ENCODE data around the gene MYMX. TPM values are rescaled to one million over a fixed set of nuclear protein-coding genes. Genes with fewer than 3 reads are reported as not detected.

Gene MYMX
- total RNA-seq, 2 experiments from 2014 or later: not detected

DNA sequence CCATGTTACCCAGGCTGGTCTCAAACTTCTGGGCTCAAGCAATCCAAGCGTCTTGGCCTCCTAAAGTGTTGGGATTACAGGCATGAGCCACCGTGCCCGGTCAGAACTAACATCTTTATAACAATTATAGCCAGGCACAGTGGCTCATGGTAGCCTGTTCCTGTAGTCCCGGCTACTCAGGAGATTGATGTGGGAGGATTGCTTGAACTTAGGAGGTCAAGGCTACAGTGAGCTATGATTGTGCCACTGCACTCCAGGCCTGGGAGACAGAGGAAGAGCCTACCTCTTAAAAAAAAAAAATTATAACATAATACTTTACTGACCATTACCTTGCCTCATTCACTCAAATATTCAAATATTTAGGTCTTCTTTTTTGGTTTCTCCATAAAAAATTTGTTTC lies 16.8 kb upstream of the MYMX start:
- Mint-ChIP-seq H3K9me3 (no peaks in the 10 kb centered on the region), H3K4me3 (no peak overlapping the region), H3K27ac (no peak overlapping the region), H3K36me3 (ENCODE audit: low read depth) (no peaks in the 10 kb centered on the region), H3K4me1 (ENCODE audit: low read depth) (no peaks in the 10 kb centered on the region), H3K27me3 (peaks cover 2% of the 10 kb centered on the region)
- TF ChIP-seq, protein P1, sequence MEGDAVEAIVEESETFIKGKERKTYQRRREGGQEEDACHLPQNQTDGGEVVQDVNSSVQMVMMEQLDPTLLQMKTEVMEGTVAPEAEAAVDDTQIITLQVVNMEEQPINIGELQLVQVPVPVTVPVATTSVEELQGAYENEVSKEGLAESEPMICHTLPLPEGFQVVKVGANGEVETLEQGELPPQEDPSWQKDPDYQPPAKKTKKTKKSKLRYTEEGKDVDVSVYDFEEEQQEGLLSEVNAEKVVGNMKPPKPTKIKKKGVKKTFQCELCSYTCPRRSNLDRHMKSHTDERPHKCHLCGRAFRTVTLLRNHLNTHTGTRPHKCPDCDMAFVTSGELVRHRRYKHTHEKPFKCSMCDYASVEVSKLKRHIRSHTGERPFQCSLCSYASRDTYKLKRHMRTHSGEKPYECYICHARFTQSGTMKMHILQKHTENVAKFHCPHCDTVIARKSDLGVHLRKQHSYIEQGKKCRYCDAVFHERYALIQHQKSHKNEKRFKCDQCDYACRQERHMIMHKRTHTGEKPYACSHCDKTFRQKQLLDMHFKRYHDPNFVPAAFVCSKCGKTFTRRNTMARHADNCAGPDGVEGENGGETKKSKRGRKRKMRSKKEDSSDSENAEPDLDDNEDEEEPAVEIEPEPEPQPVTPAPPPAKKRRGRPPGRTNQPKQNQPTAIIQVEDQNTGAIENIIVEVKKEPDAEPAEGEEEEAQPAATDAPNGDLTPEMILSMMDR (IDR thresholded peaks at IDR 0.05): no peak
- CTCF ChIA-PET: no interaction called here
- no peak for DNase-seq
- ATAC-seq: no peak
- POLR2A ChIA-PET: no interaction called here
- intact Hi-C loops (cut with micrococcal nuclease): no loop called here

DNA sequence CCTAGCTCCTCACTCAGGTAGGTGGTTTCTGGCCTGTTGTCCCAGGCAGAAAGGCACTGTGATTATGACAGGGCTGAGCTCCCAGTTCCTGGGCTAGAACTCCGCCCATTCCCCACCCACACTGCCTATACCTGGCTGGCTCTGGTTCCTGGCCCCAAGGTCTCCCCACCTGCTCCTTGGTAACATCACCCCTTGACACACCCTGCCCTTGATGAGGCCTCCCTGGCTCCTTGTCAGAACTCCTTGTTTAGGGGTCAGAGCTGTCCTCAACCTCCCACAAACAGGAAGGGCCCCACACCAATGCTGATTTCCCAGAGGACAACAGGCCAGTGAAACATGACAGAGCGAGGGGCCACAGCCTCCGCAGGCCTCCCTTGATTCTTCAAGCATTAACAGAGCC lies 15.5 kb upstream of the MYMX start:
- H3K4me3 Mint-ChIP-seq: no peak overlapping the region
- no peak for DNase-seq
- H3K4me1 Mint-ChIP-seq (ENCODE audit: low read depth): no peaks in the 10 kb centered on the region
- no peak overlapping the region for H3K27ac Mint-ChIP-seq
- CTCF ChIA-PET: no interaction called here
- no peak for ATAC-seq
- H3K27me3 Mint-ChIP-seq: peaks cover 2% of the 10 kb centered on the region
- TF ChIP-seq, protein P1 (IDR thresholded peaks at IDR 0.05): no peak
- H3K9me3 Mint-ChIP-seq: no peaks in the 10 kb centered on the region
- intact Hi-C loops (cut with micrococcal nuclease): no loop called here
- no peaks in the 10 kb centered on the region for H3K36me3 Mint-ChIP-seq (ENCODE audit: low read depth)
- POLR2A ChIA-PET: interaction anchor here (1.6 kb wide), 1 partner anchor 28 kb away, joined by 3 read pairs; no protein-coding TSS in a partner anchor

DNA sequence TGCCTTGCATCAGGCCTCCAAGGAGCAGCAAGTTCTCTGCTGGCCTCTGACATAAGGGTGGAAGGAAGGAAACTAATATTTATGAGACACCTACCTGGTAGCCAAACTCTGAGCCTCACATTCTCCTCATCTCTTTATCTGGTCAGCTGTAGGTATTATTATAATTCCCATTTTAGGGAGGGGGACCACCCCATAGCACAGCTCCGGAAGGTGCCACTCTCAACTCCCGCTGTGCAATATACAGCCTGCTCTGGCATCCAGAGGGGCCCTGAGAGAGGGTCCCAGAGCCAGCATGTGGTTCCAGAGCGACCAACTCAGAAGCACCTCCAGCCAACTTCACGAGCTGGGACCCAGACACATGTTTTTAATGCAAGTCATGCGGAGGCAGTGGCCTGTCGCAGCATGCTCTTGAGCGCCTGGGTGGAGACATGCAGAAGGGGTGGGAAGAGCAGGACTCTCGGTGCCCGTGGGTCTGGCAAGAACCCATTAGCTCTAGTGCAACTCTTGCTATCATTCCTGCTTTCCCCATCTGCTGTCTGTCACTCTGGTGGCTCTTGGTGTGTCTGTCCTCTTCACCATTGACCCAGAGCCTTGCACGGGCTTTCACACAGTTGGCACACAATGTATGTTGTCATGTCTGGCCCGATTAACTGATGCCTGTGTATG lies 15.0 kb upstream of the MYMX start:
- Mint-ChIP-seq H3K27me3 (peaks cover 2% of the 10 kb centered on the region), H3K4me1 (ENCODE audit: low read depth) (no peaks in the 10 kb centered on the region), H3K4me3 (no peak overlapping the region), H3K9me3 (no peaks in the 10 kb centered on the region), H3K27ac (no peak overlapping the region), H3K36me3 (ENCODE audit: low read depth) (no peaks in the 10 kb centered on the region)
- ChIA-PET POLR2A (interaction anchor here (1.6 kb wide), 1 partner anchor 29 kb away, joined by 3 read pairs; no protein-coding TSS in a partner anchor), CTCF (no interaction called here)
- TF ChIP-seq, protein P1 (IDR thresholded peaks at IDR 0.05): no peak
- intact Hi-C loops (cut with micrococcal nuclease): no loop called here
- no peak for ATAC-seq
- DNase-seq: no peak

DNA sequence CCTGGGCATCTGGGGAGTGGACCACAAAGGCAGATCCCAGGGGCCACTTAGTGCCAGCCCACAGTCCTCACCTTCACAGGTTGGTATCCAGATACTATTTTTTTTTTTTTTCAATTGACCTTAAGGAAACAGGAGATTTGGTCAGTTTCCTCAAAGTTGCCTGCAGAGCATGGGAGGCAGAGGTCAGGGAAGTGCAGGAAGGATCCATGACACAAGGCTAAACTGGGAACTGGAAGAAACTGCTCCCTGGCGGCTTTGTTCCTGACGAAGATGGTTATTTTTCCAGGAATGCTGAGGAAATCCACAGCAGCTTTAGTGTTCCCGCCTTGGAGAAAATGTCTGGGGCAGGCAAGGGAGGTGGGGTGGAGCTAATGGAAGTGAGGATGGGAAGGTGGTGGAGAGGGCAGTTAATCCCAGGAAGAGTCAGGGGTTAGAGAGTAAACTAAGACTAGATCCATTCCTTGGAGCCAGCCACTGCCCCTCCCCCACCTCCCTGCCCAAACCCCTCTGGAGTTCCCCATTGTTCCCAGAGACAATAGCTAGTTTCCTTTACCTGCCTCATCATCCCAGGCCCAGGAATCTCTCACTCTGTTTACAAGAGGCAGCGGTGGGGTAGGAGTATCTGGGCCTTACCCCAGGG lies 14.3 kb upstream of the MYMX start:
- ATAC-seq (no peak), DNase-seq (no peak)
- Mint-ChIP-seq H3K36me3 (ENCODE audit: low read depth) (no peaks in the 10 kb centered on the region), H3K4me3 (no peak overlapping the region), H3K4me1 (ENCODE audit: low read depth) (no peaks in the 10 kb centered on the region), H3K27ac (no peak overlapping the region), H3K27me3 (peaks cover 2% of the 10 kb centered on the region), H3K9me3 (no peaks in the 10 kb centered on the region)
- CTCF ChIA-PET: no interaction called here
- TF ChIP-seq, protein P1 (IDR thresholded peaks at IDR 0.05): no peak
- POLR2A ChIA-PET: interaction anchor here (0.7 kb wide), 1 partner anchor 90 kb away, joined by 3 read pairs; no protein-coding TSS in a partner anchor
- intact Hi-C loops (cut with micrococcal nuclease): no loop called here
